HEK293T (cell line): ENCODE results near the gene TMEM237.

ENCODE experiments used
- ARNT ChIP-seq: fragments of 450-650 bp; IDR thresholded peaks from 2 replicates; pipeline ENCODE4 v1.6.1; 2017; ENCODE audit warnings: mild to moderate bottlenecking
- BHLHE40 ChIP-seq: fragments of 450-650 bp; IDR thresholded peaks from 2 replicates; pipeline ENCODE4 v1.6.1; 2016; ENCODE audit warnings: mild to moderate bottlenecking, moderate library complexity, borderline replicate concordance
- ELF4 ChIP-seq: fragments of 450-650 bp; IDR thresholded peaks from 2 replicates; pipeline ENCODE4 v1.6.1; 2017; ENCODE audit warnings: antibody characterized with exemption
- FOXA1 ChIP-seq: fragments of 450-650 bp; IDR thresholded peaks from 2 replicates; pipeline ENCODE4 v1.6.1; 2016; ENCODE audit warnings: mild to moderate bottlenecking
- FOXK2 ChIP-seq: fragments of 450-650 bp; IDR thresholded peaks from 2 replicates; pipeline ENCODE4 v1.6.1; 2016; ENCODE audit warnings: mild to moderate bottlenecking
- FOXM1 ChIP-seq: fragments of 450-650 bp; IDR thresholded peaks from 2 replicates; pipeline ENCODE4 v1.6.1; 2017; ENCODE audit warnings: mild to moderate bottlenecking, borderline replicate concordance
- L3MBTL2 ChIP-seq: fragments of 450-650 bp; conservative IDR thresholded peaks from 2 replicates; pipeline ENCODE4 v1.6.1; 2016; ENCODE audit warnings: mild to moderate bottlenecking
- NFRKB ChIP-seq: fragments of 450-650 bp; IDR thresholded peaks from 2 replicates; pipeline ENCODE4 v1.6.1; 2016; ENCODE audit warnings: mild to moderate bottlenecking, moderate library complexity
- SP1 ChIP-seq: fragments of 450-650 bp; IDR thresholded peaks from 2 replicates; pipeline ENCODE4 v1.6.1; 2017
- SUZ12 ChIP-seq: fragments of 450-650 bp; IDR thresholded peaks from 2 replicates; pipeline ENCODE4 v1.6.1; 2016; ENCODE audit warnings: mild to moderate bottlenecking
- ZNF384 ChIP-seq: fragments of 450-650 bp; IDR thresholded peaks from 2 replicates; pipeline ENCODE4 v1.6.1; 2016

DNA sequence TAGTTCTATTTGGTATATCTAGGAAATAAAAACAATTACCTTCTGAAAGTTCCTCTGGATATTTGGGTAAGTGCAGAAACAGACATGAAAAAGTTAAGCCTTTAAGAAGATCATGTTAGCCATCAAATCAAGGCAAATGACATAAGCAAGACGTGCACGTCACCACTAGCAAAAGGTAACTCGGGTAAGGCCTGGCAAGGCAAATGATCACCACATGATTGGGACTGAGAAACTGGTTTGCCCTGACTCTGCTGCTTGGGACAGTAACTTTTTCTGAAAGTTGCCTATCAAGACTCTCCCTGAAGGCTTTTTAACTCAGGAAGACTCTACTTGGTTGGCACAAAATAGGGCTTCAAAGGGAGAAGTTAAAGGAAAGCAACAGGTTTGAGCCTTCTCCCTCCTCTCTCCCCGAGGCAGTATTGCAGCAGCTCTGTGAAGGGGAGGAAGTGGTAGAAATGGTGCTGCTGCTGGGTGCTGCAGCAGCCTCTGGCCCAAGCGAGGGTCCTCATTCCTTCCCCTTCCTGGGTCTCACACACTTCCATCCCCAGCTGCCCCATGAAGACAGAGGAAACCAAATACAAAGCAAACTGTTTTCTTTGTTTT lies 17.1 kb upstream of the TMEM237 start:
- TF ChIP-seq SP1, result no peak
- no peak for TF ChIP-seq FOXM1
- TF ChIP-seq L3MBTL2, result no peak
- TF ChIP-seq SUZ12, result no peak
- no peak for TF ChIP-seq NFRKB
- no peak for TF ChIP-seq FOXA1
- no peak for TF ChIP-seq ELF4
- TF ChIP-seq BHLHE40, result no peak
- TF ChIP-seq ARNT, result no peak
- no peak for TF ChIP-seq ZNF384
- no peak for TF ChIP-seq FOXK2
